ENCODE results near the gene PLCZ1.
"Not testable (repeated sequence)": the region's sequence is repeated elsewhere in the genome, so short reads cannot be mapped to it uniquely, and the experiment has no call there.

The PLCZ1 gene, protein sequence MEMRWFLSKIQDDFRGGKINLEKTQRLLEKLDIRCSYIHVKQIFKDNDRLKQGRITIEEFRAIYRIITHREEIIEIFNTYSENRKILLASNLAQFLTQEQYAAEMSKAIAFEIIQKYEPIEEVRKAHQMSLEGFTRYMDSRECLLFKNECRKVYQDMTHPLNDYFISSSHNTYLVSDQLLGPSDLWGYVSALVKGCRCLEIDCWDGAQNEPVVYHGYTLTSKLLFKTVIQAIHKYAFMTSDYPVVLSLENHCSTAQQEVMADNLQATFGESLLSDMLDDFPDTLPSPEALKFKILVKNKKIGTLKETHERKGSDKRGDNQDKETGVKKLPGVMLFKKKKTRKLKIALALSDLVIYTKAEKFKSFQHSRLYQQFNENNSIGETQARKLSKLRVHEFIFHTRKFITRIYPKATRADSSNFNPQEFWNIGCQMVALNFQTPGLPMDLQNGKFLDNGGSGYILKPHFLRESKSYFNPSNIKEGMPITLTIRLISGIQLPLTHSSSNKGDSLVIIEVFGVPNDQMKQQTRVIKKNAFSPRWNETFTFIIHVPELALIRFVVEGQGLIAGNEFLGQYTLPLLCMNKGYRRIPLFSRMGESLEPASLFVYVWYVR

GRCh38 chr12:18737819-18738218, at the start of gene PLCZ1, which contains the start of gene CAPZA3:
Gene PLCZ1, minus strand, starts transcription at chr12:18738012. Its CDS starts 641 bp downstream, at chr12:18737371.
Gene CAPZA3, plus strand, starts transcription at chr12:18738119. Its CDS starts 150 bp downstream, at chr12:18738269.
- no peak for DNase-seq

- not testable (repeated sequence) for DNase-seq
Measured at GRCh38 chr12:18785465-18785864, 47.7 kb upstream of the PLCZ1 start.

- no peak for DNase-seq
Measured at GRCh38 chr12:18782827-18783226, 45.0 kb upstream of the PLCZ1 start.

- DNase-seq, result not testable (repeated sequence)
Measured at GRCh38 chr12:18766479-18766878, 28.7 kb upstream of the PLCZ1 start.

DNA sequence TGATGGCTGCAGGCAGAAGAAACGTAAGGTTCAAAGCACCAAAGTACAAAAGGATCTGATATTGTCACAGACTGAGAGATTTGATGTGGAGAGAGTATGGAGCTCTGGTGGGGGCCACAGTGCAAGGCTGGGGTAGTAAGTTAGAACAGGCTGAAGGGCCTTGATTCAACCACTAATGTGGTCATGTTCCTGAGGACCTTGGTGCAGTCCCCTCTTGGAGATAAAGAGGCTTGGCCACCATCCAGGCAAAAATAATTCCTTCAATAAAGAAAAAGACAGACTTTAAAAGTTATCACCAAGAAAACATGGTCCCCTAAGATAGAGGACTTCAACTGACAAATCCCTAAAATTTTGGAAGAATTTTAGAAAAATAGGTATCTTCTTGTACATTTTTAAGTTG, 17.5 kb upstream of the PLCZ1 start:
- no peak for DNase-seq

GRCh38 chr12:18754124-18754707, 16.4 kb upstream of the PLCZ1 start:
- DNase-seq, result no peak

GRCh38 chr12:18753481-18754123, 15.8 kb upstream of the PLCZ1 start:
- DNase-seq, result no peak

DNA sequence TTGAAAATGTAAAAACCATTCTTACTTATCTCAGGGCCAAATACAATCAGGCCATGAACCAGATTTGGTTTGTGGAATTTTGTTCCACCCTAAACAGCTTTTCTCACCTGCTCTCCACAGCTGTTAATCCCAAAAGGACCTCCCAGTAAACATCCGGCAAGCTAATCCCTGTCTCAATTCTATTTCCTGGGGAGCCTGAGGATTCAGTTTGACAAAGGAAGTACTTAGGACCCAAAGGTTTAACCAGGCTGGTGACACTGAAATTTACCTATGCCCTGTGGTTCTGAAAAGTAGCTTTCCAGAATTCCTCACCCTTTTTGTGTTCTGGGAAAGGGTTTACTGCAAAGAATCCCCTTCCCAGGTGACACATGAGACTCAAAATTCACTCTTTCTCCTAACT, 15.1 kb upstream of the PLCZ1 start:
- no peak for DNase-seq

DNA sequence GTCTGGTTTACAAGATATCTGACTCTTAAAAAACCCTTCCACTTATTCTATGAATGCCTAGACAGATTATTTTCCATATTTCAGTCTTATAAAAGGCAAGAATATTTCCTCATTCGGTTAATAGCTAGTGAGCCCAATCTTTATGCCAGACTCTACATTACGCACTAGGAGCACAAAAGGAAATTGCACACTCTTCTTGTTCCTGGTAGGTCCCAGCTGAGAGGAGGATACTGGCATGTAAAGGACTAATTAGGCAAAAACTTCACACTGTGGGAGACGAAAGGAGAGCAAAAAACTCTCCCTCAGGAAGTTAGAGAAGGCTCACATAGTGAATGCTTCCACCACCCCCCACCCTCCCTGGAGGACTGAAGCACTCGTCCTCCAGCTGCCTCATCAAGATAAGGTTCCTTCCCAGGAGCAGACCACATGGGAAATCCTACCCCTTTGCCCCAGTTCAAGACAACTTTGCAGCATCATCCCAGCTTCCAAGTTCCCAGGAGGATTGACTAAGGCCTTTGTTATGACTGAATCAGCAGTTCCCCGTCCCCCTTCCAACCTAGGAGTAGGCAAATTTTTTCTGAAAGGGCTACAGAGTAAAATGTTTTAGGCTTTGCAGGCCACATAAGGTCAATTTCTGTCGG, 14.6 kb upstream of the PLCZ1 start:
- no peak for DNase-seq

- DNase-seq, result no peak
Measured at GRCh38 chr12:18751866-18752265, 14.1 kb upstream of the PLCZ1 start.

GRCh38 chr12:18750085-18750484, 12.3 kb upstream of the PLCZ1 start:
- no peak for DNase-seq

DNA sequence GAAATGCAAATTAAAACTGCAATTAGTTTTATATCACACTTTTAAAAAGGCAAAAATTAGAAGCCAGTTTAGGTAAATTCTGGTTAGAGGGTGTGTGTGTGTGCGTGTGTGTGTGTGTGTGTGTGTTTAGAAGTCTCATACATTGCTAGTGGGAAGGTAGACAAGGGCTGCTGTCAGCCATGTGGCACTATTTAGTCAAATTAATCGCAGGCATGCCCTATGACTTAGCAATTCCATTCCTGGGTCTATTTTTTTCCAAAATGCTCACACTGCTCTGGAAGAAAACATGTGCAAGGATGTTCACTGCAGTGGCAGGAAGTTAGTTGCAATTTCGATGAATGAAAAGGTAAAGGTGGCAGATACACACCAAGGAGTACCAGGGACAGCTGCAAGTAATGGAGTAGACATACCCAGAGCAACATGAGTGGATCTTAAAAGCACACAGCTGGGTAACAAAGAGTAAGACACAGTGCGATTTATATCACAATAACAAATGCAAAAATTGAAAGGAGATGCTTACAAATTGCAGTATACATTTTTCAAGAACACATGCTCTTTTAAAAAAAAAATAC, 11.7 kb upstream of the PLCZ1 start:
- no peak for DNase-seq

GRCh38 chr12:18747895-18748294, 10.1 kb upstream of the PLCZ1 start:
- DNase-seq, result no peak

GRCh38 chr12:18731156-18731555, 6.7 kb downstream of the PLCZ1 start:
- no peak for DNase-seq

- no peak for DNase-seq
Measured at GRCh38 chr12:18723752-18724151, 14.1 kb downstream of the PLCZ1 start.

DNA sequence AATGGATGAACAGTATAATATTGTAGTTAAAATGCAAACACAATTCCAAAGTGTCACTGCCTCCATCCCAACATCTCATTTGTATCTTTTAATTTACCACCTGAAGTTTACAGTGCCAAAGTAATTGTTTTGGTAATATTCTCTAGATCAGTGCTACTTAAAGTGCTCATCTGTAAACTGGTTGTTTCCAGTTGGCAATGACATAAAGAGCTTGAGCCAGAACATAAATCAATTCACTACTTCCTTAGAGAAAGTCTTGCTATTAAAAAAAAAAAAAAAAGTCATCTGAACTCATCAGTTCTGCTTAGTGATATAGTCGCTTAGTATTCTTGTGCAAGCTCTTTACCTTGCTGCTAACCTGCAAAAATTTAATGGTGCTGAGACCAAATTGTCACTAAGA, 16.4 kb downstream of the PLCZ1 start:
- no peak for DNase-seq

- no peak for DNase-seq
Measured at GRCh38 chr12:18720690-18721089, 17.1 kb downstream of the PLCZ1 start.

- DNase-seq, result no peak
Measured at GRCh38 chr12:18719922-18720510, 17.8 kb downstream of the PLCZ1 start.

- no peak for DNase-seq
Measured at GRCh38 chr12:18718462-18718861, 19.4 kb downstream of the PLCZ1 start.

DNA sequence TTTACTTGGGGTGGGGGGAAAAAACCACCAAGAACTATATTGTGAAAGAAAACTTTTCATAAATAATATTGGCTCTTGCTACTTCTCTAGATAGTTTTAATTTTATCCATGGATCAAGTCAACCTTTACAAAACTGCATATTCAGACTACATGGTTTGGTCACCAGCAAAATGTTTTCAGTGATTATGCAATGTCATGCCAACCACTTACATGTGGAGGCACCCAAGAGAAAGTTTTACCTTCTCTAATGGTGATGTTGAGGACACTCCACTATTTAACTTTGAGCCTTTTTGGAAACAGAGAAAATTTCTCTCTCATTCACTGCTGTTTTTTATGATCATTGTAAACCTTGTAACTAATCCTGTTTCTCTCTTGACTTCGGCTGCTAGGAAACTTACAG, 21.6 kb downstream of the PLCZ1 start:
- DNase-seq, result no peak

- no peak for DNase-seq
Measured at GRCh38 chr12:18706798-18707197, 31.0 kb downstream of the PLCZ1 start.

GRCh38 chr12:18703911-18704310, 33.9 kb downstream of the PLCZ1 start:
- no peak for DNase-seq

Measured in activated CD8-positive, alpha-beta memory T cell treated with anti-CD3 and anti-CD28 coated beads, Interleukin-2, amount 50 U/mL, for 48 hours (primary cell).